ENCODE results near the gene SEMA3G. TPM values are rescaled to one million over a fixed set of nuclear protein-coding genes. Genes with fewer than 3 reads are reported as not detected.

Gene SEMA3G
- total RNA-seq, 4 donors from 2014 or later = 4.4 to 91.2 (median 16.7) TPM

DNA sequence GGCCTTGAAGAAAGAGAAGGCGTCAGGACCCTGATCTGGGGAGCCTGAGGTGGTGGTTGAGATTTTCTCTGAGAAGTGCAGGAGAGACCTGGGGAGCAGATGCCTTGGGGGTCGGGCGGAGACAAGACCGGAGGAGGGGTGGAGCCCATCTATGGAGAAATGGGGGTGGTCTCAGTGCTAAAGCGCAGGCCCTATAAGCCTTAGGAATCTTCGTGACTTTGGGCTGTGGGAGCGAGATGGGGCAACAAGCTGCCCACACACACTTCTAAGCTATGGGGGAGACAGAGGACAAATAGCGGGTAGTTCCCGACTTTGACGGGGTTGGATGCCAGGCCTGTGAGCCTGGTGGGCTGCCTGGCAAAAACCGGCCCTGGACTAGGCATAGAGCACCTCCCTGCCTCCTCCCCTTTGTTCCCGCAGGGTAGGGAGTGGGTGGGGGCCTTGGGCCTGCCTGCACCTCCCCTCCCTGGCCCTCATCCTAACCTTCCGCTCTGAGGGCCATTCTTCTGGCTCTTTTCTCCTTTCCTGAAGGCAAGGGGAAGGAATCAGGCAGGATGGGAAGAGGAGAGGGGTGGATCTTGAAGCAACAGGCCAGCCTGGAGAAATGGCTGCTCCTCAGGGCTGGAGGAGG, 11.4 kb upstream of the SEMA3G start:
- TF ChIP-seq, protein P1, sequence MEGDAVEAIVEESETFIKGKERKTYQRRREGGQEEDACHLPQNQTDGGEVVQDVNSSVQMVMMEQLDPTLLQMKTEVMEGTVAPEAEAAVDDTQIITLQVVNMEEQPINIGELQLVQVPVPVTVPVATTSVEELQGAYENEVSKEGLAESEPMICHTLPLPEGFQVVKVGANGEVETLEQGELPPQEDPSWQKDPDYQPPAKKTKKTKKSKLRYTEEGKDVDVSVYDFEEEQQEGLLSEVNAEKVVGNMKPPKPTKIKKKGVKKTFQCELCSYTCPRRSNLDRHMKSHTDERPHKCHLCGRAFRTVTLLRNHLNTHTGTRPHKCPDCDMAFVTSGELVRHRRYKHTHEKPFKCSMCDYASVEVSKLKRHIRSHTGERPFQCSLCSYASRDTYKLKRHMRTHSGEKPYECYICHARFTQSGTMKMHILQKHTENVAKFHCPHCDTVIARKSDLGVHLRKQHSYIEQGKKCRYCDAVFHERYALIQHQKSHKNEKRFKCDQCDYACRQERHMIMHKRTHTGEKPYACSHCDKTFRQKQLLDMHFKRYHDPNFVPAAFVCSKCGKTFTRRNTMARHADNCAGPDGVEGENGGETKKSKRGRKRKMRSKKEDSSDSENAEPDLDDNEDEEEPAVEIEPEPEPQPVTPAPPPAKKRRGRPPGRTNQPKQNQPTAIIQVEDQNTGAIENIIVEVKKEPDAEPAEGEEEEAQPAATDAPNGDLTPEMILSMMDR (IDR thresholded peaks at IDR 0.05) = no peak
- TF ChIP-seq POLR2A (IDR thresholded peaks at IDR 0.05) = no peak
- Histone ChIP-seq H3K27me3 (no peaks in the 10 kb centered on the region), H3K9me3 (no peaks in the 10 kb centered on the region), H3K36me3 (no peaks in the 10 kb centered on the region), H3K4me3 (peak overlapping the region; percentile 89 to 97), H3K27ac (peak overlapping the region; percentile 90 to 95), H3K4me1 (peaks cover 0 to 7% of the 10 kb centered on the region in 2 donors)
- intact Hi-C loops (cut with DNase I; ENCODE audit: low total_unique reads) = no loop called here
- DNase-seq = peak in 1 of 2 donors; percentile 51

DNA sequence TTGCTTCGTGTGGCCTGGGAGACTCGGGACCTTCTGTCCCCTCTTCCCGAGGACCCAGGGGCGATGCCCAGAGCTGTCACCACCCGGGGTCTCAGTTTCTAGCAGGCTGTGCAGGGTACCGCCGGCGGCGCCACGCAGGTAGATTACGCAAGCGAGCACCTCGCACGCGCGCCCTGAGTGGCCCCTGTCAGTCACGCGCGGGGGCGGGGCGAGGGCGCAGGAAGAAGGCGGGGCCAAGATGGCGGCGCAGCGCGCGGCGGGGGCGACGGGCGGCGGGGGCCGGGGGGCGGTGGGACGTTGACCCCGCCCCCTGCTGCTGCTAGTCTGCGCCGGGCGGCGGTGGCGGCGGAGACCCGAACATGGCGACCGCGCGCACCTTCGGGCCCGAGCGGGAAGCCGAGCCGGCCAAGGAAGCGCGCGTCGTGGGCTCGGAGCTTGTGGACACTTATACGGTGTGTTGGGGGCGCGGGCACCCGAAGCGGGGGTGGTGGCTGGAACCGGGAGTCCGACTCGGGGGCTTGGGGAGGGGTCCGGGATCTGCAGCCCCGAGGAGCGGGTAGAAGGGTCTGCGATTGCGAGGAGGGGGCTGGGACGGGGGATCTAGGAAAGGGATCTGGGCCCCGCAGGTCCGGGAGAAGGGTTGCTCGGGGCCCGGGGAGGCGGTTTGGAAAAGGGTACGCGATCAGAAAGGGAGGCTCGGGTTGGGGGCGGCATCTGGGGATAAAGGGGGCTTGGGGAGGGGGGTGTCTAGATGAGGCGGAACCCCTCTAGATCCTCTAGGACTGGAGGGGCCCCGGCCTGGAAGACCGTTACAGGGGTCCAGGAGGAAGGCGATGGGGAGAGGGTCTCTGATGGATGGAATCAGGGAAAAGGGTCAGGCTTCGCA, 10.6 kb upstream of the SEMA3G start, which contains the start of gene NISCH:
Gene NISCH, plus strand, starts transcription at position 322 of the 886 bp plus-strand sequence. Its CDS starts 38 bp downstream, at position 360.
- peak; percentile 83 to 90 for DNase-seq
- Histone ChIP-seq H3K4me3 (peak within 1 kb of the TSS; percentile 89 to 97), H3K4me1 (peaks cover 0 to 7% of the 10 kb centered on the region in 2 donors), H3K9me3 (no peaks in the 10 kb centered on the region), H3K36me3 (no peaks in the 10 kb centered on the region), H3K27ac (peak within 1 kb of the TSS; percentile 90 to 95), H3K27me3 (no peaks in the 10 kb centered on the region)
- TF ChIP-seq, protein P1 (IDR thresholded peaks at IDR 0.05) = no peak
- peak; percentile 18 to 63 for TF ChIP-seq POLR2A (IDR thresholded peaks at IDR 0.05)
- intact Hi-C loops (cut with DNase I; ENCODE audit: low total_unique reads) = no loop called here

DNA sequence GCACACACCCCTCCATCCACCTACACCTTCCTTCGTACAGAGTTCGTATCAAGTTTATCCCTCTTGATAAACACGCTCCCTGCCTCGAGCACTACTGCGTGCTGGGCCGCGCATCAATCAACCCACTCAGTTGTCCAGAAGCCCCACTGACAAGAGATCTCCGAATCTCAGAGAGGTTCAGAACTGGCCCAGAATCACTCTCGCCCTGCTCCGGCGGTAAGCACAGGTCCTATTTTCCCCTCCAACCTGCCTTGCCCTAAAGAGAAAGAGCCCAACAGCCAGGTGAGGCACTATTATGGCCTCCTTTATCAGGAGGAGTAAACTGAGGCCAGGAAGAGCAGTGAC, 10.0 kb upstream of the SEMA3G start:
- TF ChIP-seq POLR2A (IDR thresholded peaks at IDR 0.05) = no peak
- TF ChIP-seq, protein P1 (IDR thresholded peaks at IDR 0.05) = no peak
- Histone ChIP-seq H3K9me3 (no peaks in the 10 kb centered on the region), H3K36me3 (no peaks in the 10 kb centered on the region), H3K27ac (peak overlapping the region; percentile 90 to 95), H3K27me3 (no peaks in the 10 kb centered on the region), H3K4me3 (peak overlapping the region; percentile 89 to 97), H3K4me1 (peaks cover 0 to 7% of the 10 kb centered on the region in 2 donors)
- intact Hi-C loops (cut with DNase I; ENCODE audit: low total_unique reads) = no loop called here
- DNase-seq = no peak

DNA sequence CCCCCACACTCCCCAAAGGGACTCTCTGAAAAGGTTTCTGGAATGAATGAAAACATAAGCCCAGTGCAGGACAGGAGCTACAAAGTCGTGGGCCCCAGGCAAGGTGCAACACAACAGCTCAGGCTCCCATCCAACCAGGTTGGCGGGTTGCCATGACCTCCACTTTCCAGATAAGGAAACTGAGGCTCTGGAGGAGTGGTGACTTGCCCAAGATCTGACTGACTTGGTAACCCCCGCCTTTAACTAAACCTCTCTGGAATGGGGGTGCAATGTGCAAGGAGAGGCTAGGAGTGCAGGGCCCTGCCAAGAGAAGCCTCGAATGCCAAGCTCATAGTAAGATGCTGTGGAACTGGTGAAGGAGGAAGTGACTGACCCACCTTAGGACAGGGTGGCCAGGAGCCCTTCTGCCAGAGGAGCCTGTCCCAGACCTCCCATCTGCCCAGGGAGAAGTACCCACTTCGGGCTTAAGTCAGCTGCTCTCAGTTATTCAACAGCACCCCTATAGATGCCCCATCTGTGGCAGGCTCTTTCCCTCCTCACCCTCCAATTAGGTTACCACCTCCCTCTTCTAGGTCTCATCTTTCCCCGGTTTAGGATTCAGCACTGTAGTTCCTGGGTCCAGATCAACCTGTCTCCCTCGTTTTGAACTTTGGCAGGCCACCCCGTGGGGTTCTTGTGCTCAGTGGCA, 9.5 kb upstream of the SEMA3G start:
- H3K36me3 ChIP-seq = no peaks in the 10 kb centered on the region
- H3K9me3 ChIP-seq = no peaks in the 10 kb centered on the region
- no peaks in the 10 kb centered on the region for H3K27me3 ChIP-seq
- H3K4me1 ChIP-seq = peaks cover 0 to 7% of the 10 kb centered on the region in 2 donors
- intact Hi-C loops (cut with DNase I; ENCODE audit: low total_unique reads) = no loop called here
- no peak for DNase-seq
- TF ChIP-seq, protein P1 (IDR thresholded peaks at IDR 0.05) = no peak
- no peak for TF ChIP-seq POLR2A (IDR thresholded peaks at IDR 0.05)
- peak overlapping the region; percentile 90 to 95 for H3K27ac ChIP-seq
- H3K4me3 ChIP-seq = peak overlapping the region; percentile 89 to 97

All from uterus (tissue), 4 donors.